HG03175 (cell line): ENCODE data around the gene SPIB.

Source experiments
- ATAC-seq: cut with Tn5 transposase; IDR thresholded peaks from one replicate; pipeline ENCODE4 v1.9.1; 2021; ENCODE audit warnings: mild to moderate bottlenecking, moderate library complexity; ENCODE audit not compliant: unreplicated experiment

Gene SPIB

DNA sequence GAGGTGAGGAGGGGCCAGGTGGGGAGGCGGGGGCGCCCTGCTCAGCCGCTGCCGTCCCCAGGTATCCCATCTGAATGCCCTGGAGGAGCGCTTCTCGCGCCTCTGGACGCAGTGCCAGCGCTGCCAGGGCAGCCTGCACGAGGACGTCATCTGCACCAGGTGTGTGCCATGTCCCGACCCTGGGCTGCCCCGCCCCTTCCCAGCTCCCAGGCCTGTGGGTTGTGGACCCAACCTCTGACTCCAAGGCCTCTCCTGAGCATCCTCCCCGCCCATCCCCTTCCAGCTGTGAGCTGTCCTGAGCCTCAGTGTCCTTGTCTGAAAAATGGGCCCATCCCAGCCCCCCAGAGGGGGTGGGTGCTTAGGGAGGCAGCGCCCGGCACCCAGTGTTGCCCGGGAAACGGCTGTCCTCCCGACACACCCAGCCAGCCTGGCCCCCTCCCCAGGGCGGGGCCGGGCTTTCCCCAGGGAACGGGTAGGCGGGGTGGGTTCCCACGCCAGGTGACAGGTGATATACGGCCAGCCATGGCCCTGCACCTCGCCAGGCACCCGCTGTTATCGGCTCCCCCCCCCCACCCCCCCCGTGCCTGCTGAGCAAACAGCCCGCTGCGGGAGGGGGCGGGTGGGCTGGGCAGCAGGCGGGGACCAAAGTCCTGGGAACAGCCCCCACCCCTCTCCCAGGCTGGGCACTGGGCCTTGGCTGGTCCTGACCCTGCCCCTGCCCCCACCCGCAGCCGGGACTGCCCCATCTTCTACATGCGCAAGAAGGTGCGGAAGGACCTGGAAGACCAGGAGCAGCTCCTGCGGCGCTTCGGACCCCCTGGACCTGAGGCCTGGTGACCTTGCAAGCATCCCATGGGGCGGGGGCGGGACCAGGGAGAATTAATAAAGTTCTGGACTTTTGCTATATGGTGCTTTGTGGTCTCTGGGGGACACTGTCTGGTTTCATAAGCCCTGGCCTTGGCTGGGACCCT, 1.3 kb upstream of the SPIB start:
- no peak for ATAC-seq

GRCh38 chr19:50419022-50419579, 363 bp downstream of the SPIB start:
- ATAC-seq = no peak

DNA sequence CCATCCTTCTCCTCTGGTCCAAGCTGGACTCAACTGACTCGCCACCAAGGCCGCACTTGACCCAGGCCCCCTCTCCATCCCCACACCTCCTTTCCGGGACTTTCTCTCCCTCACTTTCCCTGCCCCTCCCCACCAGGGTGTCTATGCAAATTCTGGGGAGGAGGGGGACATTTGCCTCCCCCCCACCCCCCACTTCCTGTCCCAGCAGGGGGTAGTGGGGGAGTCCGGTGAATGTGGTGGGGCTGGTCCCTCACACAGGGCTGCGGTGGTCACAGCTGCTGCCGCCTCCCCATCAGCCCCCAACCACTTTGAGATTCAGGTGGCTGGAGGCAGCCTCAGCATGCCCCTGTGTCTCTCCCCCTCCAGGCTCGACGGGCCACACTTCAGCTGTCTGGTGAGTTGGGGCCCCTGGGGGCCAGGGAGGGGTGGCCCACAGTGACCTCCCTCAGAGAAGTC, 870 bp downstream of the SPIB start:
- ATAC-seq = no peak

DNA sequence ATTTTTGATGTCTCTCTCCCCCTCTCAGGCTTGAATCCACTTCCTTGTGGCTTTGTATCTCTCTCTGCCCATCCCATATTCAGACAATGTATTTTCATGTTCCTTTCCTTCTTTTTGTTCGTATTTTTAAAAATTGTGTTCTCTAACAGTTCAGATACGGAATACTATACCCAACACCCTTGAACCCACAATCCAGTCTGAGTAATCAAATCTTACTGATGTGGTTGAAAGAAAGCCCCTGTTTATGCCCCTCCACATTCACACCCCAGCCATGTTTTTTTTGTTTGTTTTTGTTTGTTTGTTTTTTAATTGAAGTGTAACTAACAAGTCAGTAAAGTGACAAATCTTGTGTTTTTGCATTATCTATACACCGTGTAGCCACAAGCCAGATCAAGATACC, 1.4 kb downstream of the SPIB start:
- no peak for ATAC-seq

DNA sequence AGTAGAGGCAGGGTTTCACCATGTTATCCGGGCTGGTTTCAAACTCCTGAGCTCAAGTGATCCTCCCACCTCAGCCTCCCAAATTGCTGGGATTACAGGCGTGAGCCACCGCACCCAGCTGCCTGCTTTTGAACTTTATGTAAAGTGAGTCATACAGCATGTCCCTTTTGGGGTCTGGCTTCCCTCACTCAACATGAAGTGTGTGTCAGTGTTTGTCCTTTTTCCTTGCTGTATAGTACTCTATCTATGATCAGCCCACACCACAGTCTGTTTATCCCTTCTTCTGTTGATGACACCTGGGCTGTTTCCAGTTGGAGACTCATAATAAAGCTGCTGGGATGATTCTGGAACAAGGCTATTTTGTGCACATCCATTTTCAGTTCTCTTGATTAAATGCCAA, 2.1 kb downstream of the SPIB start:
- ATAC-seq = no peak

- ATAC-seq = no peak
Measured at GRCh38 chr19:50422397-50423278, 3.9 kb downstream of the SPIB start.

GRCh38 chr19:50423279-50424113, 4.8 kb downstream of the SPIB start:
- ATAC-seq = no peak

GRCh38 chr19:50425581-50425980, 6.8 kb downstream of the SPIB start:
- no peak for ATAC-seq

DNA sequence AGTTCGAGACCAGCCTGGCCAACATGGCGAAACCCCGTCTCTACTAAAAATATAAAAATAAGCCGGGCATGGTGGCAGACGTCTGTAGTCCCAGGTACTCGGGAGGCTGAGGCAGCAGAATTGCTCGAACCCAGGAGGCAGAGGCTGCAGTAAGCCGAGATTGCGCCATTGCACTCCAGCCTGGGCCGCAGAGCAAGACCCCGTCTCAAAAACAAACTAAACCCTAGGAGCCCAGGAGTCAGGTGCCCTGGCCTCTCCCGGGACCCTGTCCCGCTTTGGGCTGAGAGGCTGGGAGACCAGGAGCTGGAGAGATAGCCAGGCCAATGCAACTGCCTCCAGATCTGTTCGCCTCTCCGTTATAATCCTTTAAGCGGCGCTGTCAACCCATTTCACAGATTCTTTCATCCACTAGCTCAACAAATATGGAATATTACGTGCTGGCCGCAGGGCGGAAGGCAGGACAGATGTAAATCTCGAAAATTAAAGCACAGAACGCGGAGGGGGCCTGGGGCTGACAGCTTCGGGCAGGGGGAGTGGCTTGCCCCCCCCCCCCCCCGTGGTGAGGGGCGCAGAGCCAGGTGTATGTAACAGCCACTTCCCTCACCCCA, 8.7 kb downstream of the SPIB start:
- ATAC-seq = no peak

DNA sequence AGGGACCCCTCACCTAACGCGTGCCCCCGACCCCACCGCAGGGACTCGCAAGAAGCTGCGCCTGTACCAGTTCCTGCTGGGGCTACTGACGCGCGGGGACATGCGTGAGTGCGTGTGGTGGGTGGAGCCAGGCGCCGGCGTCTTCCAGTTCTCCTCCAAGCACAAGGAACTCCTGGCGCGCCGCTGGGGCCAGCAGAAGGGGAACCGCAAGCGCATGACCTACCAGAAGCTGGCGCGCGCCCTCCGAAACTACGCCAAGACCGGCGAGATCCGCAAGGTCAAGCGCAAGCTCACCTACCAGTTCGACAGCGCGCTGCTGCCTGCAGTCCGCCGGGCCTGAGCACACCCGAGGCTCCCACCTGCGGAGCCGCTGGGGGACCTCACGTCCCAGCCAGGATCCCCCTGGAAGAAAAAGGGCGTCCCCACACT, 9.3 kb downstream of the SPIB start:
- no peak for ATAC-seq

DNA sequence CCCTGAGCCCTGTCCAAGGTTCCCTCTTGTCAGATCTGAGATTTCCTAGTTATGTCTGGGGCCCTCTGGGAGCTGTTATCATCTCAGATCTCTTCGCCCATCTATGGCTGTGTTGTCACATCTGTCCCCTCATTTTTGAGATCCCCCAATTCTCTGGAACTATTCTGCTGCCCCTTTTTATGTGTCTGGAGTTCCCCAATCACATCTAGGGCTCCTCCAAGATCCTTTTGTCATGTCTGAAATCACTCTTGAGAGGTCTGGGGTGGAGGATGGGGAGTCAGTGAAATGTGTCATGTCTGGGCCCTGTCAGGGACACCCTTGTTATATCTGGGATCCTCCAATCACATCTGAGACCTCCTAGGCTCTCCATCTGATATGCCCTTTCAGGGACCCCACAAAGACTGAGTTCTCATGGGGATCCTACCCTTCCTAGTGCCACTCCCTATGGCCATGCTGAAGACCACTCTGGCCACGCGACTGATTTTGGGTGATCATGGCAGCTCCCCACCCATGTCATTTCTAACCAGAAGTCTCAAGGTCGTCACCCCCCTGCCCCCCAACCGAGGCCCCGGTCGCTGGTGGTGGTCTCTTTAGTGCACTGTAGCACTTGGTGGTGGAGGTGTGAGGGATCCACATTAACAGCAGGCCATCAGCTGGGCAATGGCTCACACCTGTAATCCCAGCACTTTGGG, 10.2 kb downstream of the SPIB start:
- ATAC-seq = no peak

DNA sequence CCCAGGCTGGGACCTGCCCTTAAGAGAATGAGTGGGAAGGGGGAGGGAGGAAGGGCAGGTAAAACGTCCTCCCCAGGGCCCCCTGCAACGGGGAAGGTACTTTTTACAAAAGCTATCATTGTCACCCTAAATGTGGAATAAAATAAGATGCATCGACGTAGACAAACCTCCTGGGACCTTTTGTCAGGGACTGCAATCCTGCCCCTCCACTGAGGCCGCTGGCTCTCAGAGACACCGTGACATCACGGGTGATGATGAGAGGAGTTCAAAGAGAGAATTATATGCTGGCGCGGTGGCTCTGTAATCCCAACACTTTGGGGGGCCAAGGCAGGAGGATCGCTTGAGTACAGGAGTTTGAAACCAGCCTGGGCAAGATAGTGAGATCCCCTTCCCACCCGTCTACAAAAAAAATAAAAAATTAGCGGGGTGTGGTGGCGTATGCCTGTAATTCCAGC, 12.2 kb downstream of the SPIB start:
- no peak for ATAC-seq

DNA sequence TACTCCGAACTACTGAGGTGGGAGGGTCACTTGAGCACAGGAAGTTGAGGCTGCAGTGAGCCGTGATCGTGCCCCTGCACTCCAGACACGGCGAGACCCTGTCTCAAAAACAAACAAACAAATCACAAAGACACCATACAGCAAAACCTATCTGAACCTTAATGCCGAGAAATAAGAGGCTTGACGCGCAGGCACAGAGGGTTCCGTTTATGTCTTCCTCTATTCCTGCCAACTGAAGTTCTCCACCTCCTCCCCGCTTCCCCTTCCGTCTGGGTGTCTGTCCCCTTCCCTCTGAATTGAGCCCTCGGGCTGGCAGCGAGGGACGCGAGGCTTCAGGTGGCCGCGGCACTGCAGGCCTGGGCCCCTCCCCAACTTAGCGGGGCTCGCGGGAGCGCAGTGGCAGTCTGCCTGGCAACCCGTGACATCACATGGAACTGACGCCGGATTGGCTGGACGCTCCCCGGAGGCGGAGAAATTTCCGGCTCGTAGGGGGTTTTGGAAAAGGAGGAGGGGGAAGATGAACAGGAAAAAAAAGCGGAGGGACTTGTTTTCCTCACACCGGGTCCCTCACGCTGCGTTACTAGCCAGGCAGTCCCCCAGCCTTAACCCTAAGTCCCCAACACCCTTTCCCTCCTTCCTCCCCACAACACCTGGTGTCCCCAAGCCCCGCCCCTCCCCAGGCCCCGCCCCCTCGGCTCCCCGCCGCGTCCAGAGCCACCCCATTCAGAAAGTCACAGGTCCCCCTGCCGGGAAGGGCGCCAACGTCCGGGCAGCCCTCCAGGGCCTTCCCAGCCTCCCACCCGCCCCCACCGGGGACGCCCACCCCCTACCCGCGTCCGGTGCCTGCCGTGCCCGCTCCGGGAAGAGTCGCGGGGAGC, 12.8 kb downstream of the SPIB start:
- ATAC-seq = peak; percentile 81

DNA sequence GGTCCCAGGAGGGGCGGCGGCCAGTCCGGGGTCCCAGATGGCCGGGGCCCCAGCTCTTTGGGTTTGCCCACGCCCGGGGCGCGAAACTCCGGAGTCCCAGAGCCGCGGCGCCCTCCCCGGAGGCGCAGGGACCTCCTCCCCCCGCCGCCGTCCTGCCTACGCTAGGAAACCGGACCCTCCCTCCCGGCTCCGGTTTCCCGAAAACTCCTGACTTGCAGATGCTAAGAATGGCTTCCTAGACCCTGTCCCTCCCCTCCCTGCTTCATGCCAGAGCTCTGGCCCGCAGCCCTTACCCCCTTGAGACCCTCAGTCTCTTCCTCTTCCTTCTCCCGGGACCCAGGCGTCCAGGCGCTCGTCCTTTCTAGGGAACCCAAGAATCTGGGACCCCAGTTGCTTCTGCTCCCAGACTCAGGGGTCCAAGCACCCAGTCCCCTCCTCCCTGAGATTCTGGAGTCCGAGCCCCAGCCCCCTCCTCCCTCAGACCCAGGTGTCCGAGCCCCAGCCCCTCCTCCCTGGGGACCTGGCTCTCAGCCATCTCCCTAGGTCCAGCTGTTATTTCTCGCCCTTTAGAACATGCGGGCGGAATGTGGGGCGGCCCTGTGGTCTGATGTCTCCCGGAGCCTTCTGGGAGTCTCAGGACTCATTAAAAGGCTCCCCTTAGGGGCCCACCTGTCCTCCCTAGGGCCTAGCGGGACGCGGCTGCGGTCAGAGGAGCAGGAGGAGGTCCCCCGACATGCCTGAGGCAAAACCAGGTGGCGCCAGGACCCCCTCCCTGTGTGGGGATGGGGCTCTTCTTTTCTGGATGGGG, 13.7 kb downstream of the SPIB start, which contains the start of gene MYBPC2:
MYBPC2 (plus strand) TSS at position 672 of the 808 bp plus-strand sequence; CDS start at position 734, 62 bp downstream.
- no peak for ATAC-seq

DNA sequence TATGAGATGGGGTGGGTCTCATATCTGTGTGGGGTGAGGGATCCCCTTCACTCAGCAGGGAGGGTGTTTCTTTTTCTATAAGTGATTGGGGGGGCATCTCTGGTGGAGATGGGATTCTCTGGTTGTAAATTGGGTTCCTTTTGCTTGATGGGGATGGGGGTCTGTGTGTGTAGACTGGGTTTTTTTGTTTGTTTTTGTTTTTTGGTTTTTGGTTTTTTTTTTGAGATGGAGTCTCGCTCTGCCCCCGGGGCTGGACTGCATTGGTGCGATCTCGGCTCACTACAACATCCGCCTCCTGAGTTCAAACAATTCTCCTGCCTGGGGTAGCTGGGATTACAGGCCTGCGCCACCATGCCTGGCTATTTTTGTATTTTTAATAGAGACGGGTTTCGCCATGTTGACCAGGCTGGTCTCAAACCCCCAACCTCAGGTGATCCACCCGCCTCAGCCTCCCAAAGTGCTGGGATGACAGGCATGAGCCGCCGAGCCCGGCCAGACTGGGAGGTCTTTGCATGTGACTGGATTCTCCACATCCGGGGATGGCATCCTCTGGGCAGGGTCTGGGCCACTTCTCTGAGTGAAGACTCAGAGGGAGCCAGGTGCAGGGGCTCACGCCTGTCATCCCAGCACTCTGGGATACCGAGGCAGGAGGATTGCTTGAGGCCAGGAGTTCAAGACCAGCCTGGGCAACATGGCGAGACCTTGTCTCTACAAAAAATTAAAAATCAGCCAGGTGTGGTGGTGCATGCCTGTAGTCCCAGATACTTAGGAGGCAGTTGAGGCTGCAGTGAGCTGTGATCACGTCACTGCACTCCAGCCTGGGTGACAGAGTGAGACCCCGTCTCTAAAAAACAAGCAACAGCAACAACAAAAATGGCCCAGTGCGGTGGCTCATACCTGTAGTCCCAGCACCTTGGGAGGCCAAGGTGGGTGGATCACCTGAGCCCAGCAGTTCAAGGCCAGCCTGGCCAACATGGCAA, 14.8 kb downstream of the SPIB start:
- no peak for ATAC-seq

DNA sequence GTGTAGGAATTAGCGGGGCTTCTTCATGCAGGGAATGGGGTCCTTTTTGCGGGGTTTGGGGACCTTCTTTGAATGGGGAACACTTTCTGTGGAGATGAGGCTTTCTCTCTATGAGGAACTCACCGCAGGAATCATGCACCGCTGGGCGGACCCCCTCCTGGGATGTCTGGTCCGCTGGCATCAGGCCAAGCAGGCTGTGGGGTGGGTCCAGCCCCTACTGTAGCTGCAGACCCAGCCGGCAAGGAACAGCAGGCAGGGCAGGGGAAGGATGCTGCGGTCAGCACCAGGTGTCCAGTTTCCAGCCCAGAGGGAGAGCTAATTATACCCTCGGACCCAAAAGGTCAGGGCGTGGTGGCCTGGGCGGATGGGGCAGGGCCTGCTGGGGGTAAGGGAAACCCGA, 15.8 kb downstream of the SPIB start:
- ATAC-seq = no peak
